Measurements from ENCODE around the gene PPARG.

- TF ChIP-seq CTCF (IDR thresholded peaks at IDR 0.05; ENCODE audit: low read length) (no peak), EZH2 (IDR thresholded peaks at IDR 0.05; ENCODE audit: borderline replicate concordance, low read length) (no peak)
Observed at GRCh38 chr3:12452361-12453330, 163.8 kb downstream of the PPARG start.
